ENCODE measurements around the gene PNPT1.

PNPT1 gene

GRCh38 chr2:55720417-55720816 lies 26.8 kb upstream of the PNPT1 start:
- TF ChIP-seq CTCF (IDR thresholded peaks at IDR 0.05): no peak

GRCh38 chr2:55719852-55720251 lies 26.2 kb upstream of the PNPT1 start:
- no peak for TF ChIP-seq CTCF (IDR thresholded peaks at IDR 0.05)

- TF ChIP-seq CTCF (IDR thresholded peaks at IDR 0.05): peak; percentile 61
Measured at GRCh38 chr2:55718165-55719008, 24.7 kb upstream of the PNPT1 start.

- no peak for TF ChIP-seq CTCF (IDR thresholded peaks at IDR 0.05)
Measured at GRCh38 chr2:55715626-55716025, 22.0 kb upstream of the PNPT1 start.

GRCh38 chr2:55712477-55713060 lies 18.9 kb upstream of the PNPT1 start:
- no peak for TF ChIP-seq CTCF (IDR thresholded peaks at IDR 0.05)

- TF ChIP-seq CTCF (IDR thresholded peaks at IDR 0.05): no peak
Measured at GRCh38 chr2:55710025-55710424, 16.4 kb upstream of the PNPT1 start.

GRCh38 chr2:55707751-55708150 lies 14.1 kb upstream of the PNPT1 start:
- no peak for TF ChIP-seq CTCF (IDR thresholded peaks at IDR 0.05)

All from LNCAP (cell line).